Measurements from ENCODE around the gene SUMO2. TPM values are rescaled to one million over a fixed set of nuclear protein-coding genes. Genes with fewer than 3 reads are reported as not detected.

SUMO2 gene
- total and polyA plus RNA-seq, 2 of the 13 experiments (the other 11 are each of a cell fraction or from before 2014, with no cell fraction given), result 337 to 553 TPM

DNA sequence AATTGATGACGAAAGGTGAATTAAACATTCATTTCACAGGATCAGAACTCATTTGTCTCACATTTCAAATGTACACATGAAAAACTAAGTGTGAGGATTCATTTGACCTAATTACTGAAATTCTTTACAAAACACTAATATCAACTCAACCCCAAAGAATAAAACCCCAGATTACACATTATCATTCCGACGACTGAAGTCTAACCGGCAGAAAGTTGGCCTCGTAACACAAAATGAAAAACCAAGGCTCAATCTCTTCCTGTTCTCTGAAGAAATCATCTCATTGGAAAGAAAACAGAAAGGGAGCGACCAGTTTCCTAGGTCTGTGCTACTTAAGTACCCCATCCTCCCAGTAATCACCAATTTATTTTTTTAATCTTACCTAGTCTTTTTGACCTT is 30.2 kb downstream of the SUMO2 start:
- ATAC-seq (no peak), DNase-seq (ENCODE audit: low spot score) (no peak), FAIRE-seq (no peak)
- TF ChIP-seq CEBPB (IDR thresholded peaks at IDR 0.05; ENCODE audit: borderline replicate concordance, low read depth, low read length) (no peak), FOXC1 (CRISPR knock-in tag; IDR thresholded peaks at IDR 0.05; ENCODE audit: borderline replicate concordance) (no peak), ZNF589 (CRISPR knock-in tag; conservative IDR thresholded peaks at IDR 0.05) (no peak), ARNT (IDR thresholded peaks at IDR 0.05) (no peak), ZNF883 (CRISPR knock-in tag; IDR thresholded peaks at IDR 0.05; ENCODE audit: not compliant biosample characterization) (no peak), ERF (CRISPR knock-in tag; IDR thresholded peaks at IDR 0.05) (no peak), FOXM1 (CRISPR knock-in tag; IDR thresholded peaks at IDR 0.05) (no peak)
- TF ChIP-seq, protein P1, sequence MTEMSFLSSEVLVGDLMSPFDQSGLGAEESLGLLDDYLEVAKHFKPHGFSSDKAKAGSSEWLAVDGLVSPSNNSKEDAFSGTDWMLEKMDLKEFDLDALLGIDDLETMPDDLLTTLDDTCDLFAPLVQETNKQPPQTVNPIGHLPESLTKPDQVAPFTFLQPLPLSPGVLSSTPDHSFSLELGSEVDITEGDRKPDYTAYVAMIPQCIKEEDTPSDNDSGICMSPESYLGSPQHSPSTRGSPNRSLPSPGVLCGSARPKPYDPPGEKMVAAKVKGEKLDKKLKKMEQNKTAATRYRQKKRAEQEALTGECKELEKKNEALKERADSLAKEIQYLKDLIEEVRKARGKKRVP (CRISPR knock-in tag; IDR thresholded peaks at IDR 0.05), result no peak
- Histone ChIP-seq H2AFZ (ENCODE audit: low read length) (no peak overlapping the region), H3K79me2 (ENCODE audit: insufficient read depth, low read length) (peaks cover 57% of the 10 kb centered on the region), H3K4me2 (ENCODE audit: low read depth, low read length) (peak overlapping the region; percentile 96), H4K20me1 (ENCODE audit: insufficient read depth, low read length) (no peaks in the 10 kb centered on the region; the same call in 1 of the 2 replicates), H3K27ac (ENCODE audit: extremely low read length, insufficient read depth, low read length) (peak overlapping the region; percentile 32), H3K27me3 (ENCODE audit: control insufficient read depth in 1 of 2, insufficient read depth in 2 of 2, low read length in 2 of 2) (no peaks in the 10 kb centered on the region; a peak in 1 of 5 replicates), H3K9me3 (ENCODE audit: low read length) (no peaks in the 10 kb centered on the region), H3K9ac (ENCODE audit: insufficient read depth, low read depth, low read length) (peak overlapping the region; percentile 92), H3K36me3 (replicated peaks in 1 of 2; ENCODE audit: control insufficient read depth in 1 of 2, insufficient read depth in 2 of 2, low read length in 2 of 2) (peaks cover 9 to 14% of the 10 kb centered on the region in 2 experiments), H3K4me1 (ENCODE audit: insufficient read depth, low read length) (peaks cover 55% of the 10 kb centered on the region), H3K4me3 (replicated peaks in 1 of 3; ENCODE audit: insufficient read depth in 1 of 3, low read depth in 2 of 3, low read length in 3 of 3) (peak overlapping the region; percentile 85 to 99 (median 95))
- in situ Hi-C loops (cut with HindIII; ENCODE audit: extremely low pct_ligation_motif_present, low pct_unique_long_range_greater_than_20kb) (no loop called here), intact Hi-C loops (cut with micrococcal nuclease; ENCODE audit: unreplicated experiment) (loop anchor here (5.0 kb wide), 1 partner anchor 50 kb away; no protein-coding TSS in a partner anchor)
- ChIA-PET CTCF (ENCODE audit: low intra/inter-chr PET ratio, low total read pairs) (no interaction called here), POLR2A (interaction anchor here (2.6 kb wide), 1 partner anchor 20 kb away, joined by 23 read pairs; the partner anchor contains the start of gene NT5C)
- WGBS (ENCODE audit: low lambda C conversion rate), result 50% methylated on average over 6 of the region's 6 CpGs
- BruUV-seq (replicated peaks), result TSS peak; percentile 65

DNA sequence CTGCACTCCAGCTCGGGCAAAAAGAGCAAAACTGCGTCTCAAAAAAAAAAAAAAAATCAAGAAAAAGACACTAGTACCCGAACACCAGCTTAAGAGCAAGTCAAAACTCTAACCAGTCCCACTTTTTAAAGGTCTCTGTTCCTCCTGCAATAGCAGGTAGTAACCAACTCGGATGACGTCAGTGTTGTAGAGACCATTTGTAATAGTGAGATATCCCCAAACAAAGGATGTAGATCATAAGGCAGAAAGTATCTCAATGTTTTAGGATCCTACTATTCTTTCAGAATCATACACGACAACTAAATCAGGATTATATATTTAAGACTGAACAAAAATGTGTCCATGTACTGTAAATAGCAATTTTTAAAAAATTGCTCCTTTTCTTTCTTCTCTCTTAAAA is 30.8 kb downstream of the SUMO2 start:
- no peak for FAIRE-seq
- WGBS (ENCODE audit: low lambda C conversion rate), result 87% methylated on average over 6 of the region's 6 CpGs
- CTCF ChIA-PET (ENCODE audit: low intra/inter-chr PET ratio, low total read pairs), result no interaction called here
- POLR2A ChIA-PET, result no interaction called here
- intact Hi-C loops (cut with micrococcal nuclease; ENCODE audit: unreplicated experiment) (loop anchor here (5.0 kb wide), 1 partner anchor 50 kb away; no protein-coding TSS in a partner anchor), in situ Hi-C loops (cut with HindIII; ENCODE audit: extremely low pct_ligation_motif_present, low pct_unique_long_range_greater_than_20kb) (no loop called here)
- Histone ChIP-seq H3K9me3 (ENCODE audit: low read length) (no peaks in the 10 kb centered on the region), H3K4me1 (ENCODE audit: insufficient read depth, low read length) (peaks cover 55% of the 10 kb centered on the region), H3K27ac (ENCODE audit: extremely low read length, insufficient read depth, low read length) (no peak overlapping the region), H3K27me3 (ENCODE audit: control insufficient read depth in 1 of 2, insufficient read depth in 2 of 2, low read length in 2 of 2) (no peaks in the 10 kb centered on the region; a peak in 1 of 5 replicates), H3K4me2 (ENCODE audit: low read depth, low read length) (peak overlapping the region; percentile 96), H3K4me3 (replicated peaks in 1 of 3; ENCODE audit: insufficient read depth in 1 of 3, low read depth in 2 of 3, low read length in 3 of 3) (peak overlapping the region in 2 of 3 experiments; percentile 95 to 99; a peak in 3 of 6 replicates), H3K9ac (ENCODE audit: insufficient read depth, low read depth, low read length) (peak overlapping the region; percentile 92), H3K79me2 (ENCODE audit: insufficient read depth, low read length) (peaks cover 57% of the 10 kb centered on the region), H3K36me3 (replicated peaks in 1 of 2; ENCODE audit: control insufficient read depth in 1 of 2, insufficient read depth in 2 of 2, low read length in 2 of 2) (peaks cover 15 to 20% of the 10 kb centered on the region in 2 experiments), H2AFZ (ENCODE audit: low read length) (no peak overlapping the region), H4K20me1 (ENCODE audit: insufficient read depth, low read length) (no peaks in the 10 kb centered on the region; the same call in 1 of the 2 replicates)
- no peak for DNase-seq (ENCODE audit: low spot score)
- no peak for ATAC-seq
- no TSS peak for BruUV-seq (replicated peaks)
- TF ChIP-seq RCOR2 (CRISPR knock-in tag; IDR thresholded peaks at IDR 0.05), result no peak
- TF ChIP-seq ZNF567 (CRISPR knock-in tag; IDR thresholded peaks at IDR 0.05; ENCODE audit: borderline replicate concordance), result no peak
- TF ChIP-seq KLF9 (CRISPR knock-in tag; IDR thresholded peaks at IDR 0.05; ENCODE audit: low read depth), result no peak
- TF ChIP-seq ZNF143 (CRISPR knock-in tag; IDR thresholded peaks at IDR 0.05), result no peak
- TF ChIP-seq FOXC1 (CRISPR knock-in tag; IDR thresholded peaks at IDR 0.05; ENCODE audit: borderline replicate concordance), result no peak
- TF ChIP-seq, protein P2, sequence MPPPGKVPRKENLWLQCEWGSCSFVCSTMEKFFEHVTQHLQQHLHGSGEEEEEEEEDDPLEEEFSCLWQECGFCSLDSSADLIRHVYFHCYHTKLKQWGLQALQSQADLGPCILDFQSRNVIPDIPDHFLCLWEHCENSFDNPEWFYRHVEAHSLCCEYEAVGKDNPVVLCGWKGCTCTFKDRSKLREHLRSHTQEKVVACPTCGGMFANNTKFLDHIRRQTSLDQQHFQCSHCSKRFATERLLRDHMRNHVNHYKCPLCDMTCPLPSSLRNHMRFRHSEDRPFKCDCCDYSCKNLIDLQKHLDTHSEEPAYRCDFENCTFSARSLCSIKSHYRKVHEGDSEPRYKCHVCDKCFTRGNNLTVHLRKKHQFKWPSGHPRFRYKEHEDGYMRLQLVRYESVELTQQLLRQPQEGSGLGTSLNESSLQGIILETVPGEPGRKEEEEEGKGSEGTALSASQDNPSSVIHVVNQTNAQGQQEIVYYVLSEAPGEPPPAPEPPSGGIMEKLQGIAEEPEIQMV (CRISPR knock-in tag; IDR thresholded peaks at IDR 0.05; ENCODE audit: low read depth), result no peak
- no peak for TF ChIP-seq NFE2L1 (CRISPR knock-in tag; IDR thresholded peaks at IDR 0.05; ENCODE audit: borderline replicate concordance)

All from HepG2 (cell line).